Panc1 (cell line): ENCODE results near the gene NWD2. TPM values are rescaled to one million over a fixed set of nuclear protein-coding genes. Genes with fewer than 3 reads are reported as not detected.

ENCODE experiments used
- ATAC-seq: fragments of 200-7000 bp; cut with Tn5 transposase; 2 replicates; pipeline ENCODE4 v1.9.1; 2020; ENCODE audit warnings: mild to moderate bottlenecking, moderate library complexity
- BruUV-seq: library from RNA; stranded (reverse); fragments of 400-500 nt; replicated peaks from 2 replicates; lab custom pipeline; 2021; lab: Mats Ljungman, UMichigan
- CTCF ChIA-PET: fragments of 300-600 bp; sonication (Branson Sonifier 250); formaldehyde crosslinking; loops from one replicate; lab custom pipeline; 2022; ENCODE audit warnings: antibody characterized with exemption; lab: Charles Lee
- POLR2A ChIA-PET: fragments of 300-600 bp; sonication (Branson Sonifier 250); formaldehyde crosslinking; loops from one replicate; lab custom pipeline; 2022; ENCODE audit warnings: antibody characterized with exemption; lab: Charles Lee
- DNase-seq: peaks from one replicate; pipeline ENCODE4 v3.0.0-alpha.2; 2010; ENCODE audit warnings: low read depth, low spot score
- H3K27ac ChIP-seq: 2 replicates; pipeline ENCODE4 v1.5.1; 2011; ENCODE audit warnings: mild to moderate bottlenecking, low read length, inconsistent platforms
- H3K27me3 ChIP-seq: fragments of 200-500 bp; sonication (Bioruptor generic); 2 replicates; pipeline ENCODE4 v1.6.0; 2014; ENCODE audit warnings: low read length, inconsistent platforms; ENCODE audit not compliant: control insufficient read depth, insufficient read depth
- H3K36me3 ChIP-seq: fragments of 200-500 bp; sonication (Bioruptor generic); 2 replicates; pipeline ENCODE4 v1.5.1; 2014; ENCODE audit warnings: inconsistent platforms, mild to moderate bottlenecking, low read length, moderate library complexity; ENCODE audit not compliant: control insufficient read depth, insufficient read depth
- H3K4me1 ChIP-seq: 2 replicates; pipeline ENCODE4 v1.5.1; 2011; ENCODE audit warnings: inconsistent platforms, mild to moderate bottlenecking, low read length, moderate library complexity; ENCODE audit not compliant: control insufficient read depth, insufficient read depth
- H3K4me3 ChIP-seq, 2 experiments: 2 replicates each; pipeline ENCODE4 v1.5.1; 2011 to 2012; ENCODE audit warnings: low read depth in 2 of 2, low read length in 2 of 2, mild to moderate bottlenecking in 2 of 2, inconsistent platforms in 1 of 2, moderate library complexity in 1 of 2
- H3K9me3 ChIP-seq: fragments of 200-500 bp; sonication (Bioruptor generic); 2 replicates; pipeline ENCODE4 v1.5.1; 2014; ENCODE audit warnings: low read depth, mild to moderate bottlenecking, inconsistent platforms, low read length, moderate library complexity; ENCODE audit not compliant: control insufficient read depth, insufficient read depth
- CTCF ChIP-seq: fragments of 450-650 bp; IDR thresholded peaks from 2 replicates; pipeline ENCODE4 v1.5.1; 2017; ENCODE audit warnings: mild to moderate bottlenecking
- POLR2AphosphoS5 ChIP-seq: IDR thresholded peaks from 2 replicates; pipeline ENCODE4 v1.6.1; 2012; ENCODE audit warnings: mild to moderate bottlenecking, low read depth, low read length, moderate library complexity
- REST ChIP-seq, 2 experiments: IDR thresholded peaks; 2 replicates each; pipeline ENCODE4 v1.6.1; 2011 to 2012; ENCODE audit warnings: low read depth in 2 of 2, control low read depth in 1 of 2, low read length in 1 of 2, mild to moderate bottlenecking in 1 of 2, moderate library complexity in 1 of 2; ENCODE audit not compliant: insufficient read depth in 1 of 2
- SIN3A ChIP-seq: IDR thresholded peaks from 2 replicates; pipeline ENCODE4 v1.6.1; 2012; ENCODE audit warnings: low read depth, mild to moderate bottlenecking, low read length, moderate library complexity, borderline replicate concordance; ENCODE audit not compliant: insufficient read depth
- TCF7L2 ChIP-seq: IDR thresholded peaks from 2 replicates; pipeline ENCODE4 v1.6.1; 2011; ENCODE audit warnings: mild to moderate bottlenecking, low read depth, low read length, inconsistent platforms
- in situ Hi-C: cut with HindIII; loops from 2 replicates; pipeline ENCODE4 v1.10.0; 2016; ENCODE audit warnings: low sequenced_read_pairs, low pct_unique_long_range_greater_than_20kb
- intact Hi-C: fragments of 100-400 bp; cut with micrococcal nuclease; formaldehyde crosslinking; loops from one replicate; pipeline ENCODE4 v1.10.0; 2022; ENCODE audit not compliant: unreplicated experiment
- total RNA-seq: library from RNA; stranded (reverse); gene quantifications from one replicate; pipeline ENCODE4 v1.2.1, GENCODE V29; 2021; ENCODE audit not compliant: unreplicated experiment

NWD2 gene
- total RNA-seq, 1 experiment from 2014 or later, result not detected

DNA sequence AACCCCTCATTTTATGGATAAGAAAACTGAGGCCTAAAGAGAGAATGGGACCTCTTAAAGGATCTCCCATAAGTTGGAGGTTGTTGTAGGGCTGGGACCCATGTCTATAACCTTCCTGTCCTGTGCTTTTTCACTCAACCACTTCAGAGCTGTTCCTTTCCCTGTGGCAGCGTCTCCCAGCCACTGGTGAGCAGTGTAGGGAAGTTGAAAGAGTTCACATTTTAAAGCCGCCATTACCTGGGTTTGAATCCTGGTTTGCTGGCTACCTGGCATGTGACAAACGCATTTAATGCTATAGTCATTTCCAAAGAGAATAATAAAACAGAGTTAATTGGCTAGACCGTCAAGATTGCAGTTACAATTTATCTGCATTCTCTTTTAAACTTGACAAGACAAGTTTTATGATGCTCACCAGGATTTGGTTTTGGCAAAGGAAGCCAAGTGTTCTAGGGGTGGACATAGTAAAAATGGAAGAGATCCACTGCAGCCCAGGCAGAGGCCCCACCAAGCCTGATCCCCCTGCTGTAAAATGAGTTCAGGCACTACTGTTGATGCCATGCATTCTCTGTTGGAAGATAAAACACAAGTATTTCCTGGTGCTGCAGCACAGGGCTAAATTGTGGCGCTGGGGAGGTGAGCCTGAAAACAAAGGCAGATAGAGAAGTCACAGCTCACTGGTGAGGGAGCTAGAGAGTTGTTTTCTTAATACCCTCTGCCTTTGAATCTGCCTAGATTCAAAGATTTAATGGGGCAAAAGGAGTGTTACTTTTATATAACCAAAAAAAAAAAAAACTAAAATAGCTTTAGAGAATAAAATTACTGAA, 218.7 kb downstream of the NWD2 start:
- Histone ChIP-seq H3K27me3 (no peaks in the 10 kb centered on the region), H3K4me3 (no peak overlapping the region), H3K4me1 (no peaks in the 10 kb centered on the region), H3K9me3 (no peaks in the 10 kb centered on the region), H3K36me3 (no peaks in the 10 kb centered on the region), H3K27ac (no peak overlapping the region)
- POLR2A ChIA-PET, result no interaction called here
- TF ChIP-seq CTCF, result no peak
- no peak for TF ChIP-seq POLR2AphosphoS5
- TF ChIP-seq SIN3A, result no peak
- TF ChIP-seq REST (IDR thresholded peaks at IDR 0.05; ENCODE audit: insufficient read depth in 1 of 2, low read depth in 2 of 2, low read length in 1 of 2), result no peak
- no peak for TF ChIP-seq TCF7L2
- no TSS peak for BruUV-seq
- intact Hi-C loops, result no loop called here
- CTCF ChIA-PET, result interaction anchor here (0.6 kb wide), 1 partner anchor 31 kb away, joined by 6 read pairs; no protein-coding TSS in a partner anchor
- in situ Hi-C loops, result no loop called here
- DNase-seq (no peak), ATAC-seq (no peak)

GRCh38 chr4:37464373-37465128, 220.0 kb downstream of the NWD2 start:
- no peak overlapping the region for H3K27ac ChIP-seq
- no peak for ATAC-seq
- no peaks in the 10 kb centered on the region for H3K36me3 ChIP-seq
- H3K4me1 ChIP-seq, result no peaks in the 10 kb centered on the region
- in situ Hi-C loops, result no loop called here
- ChIA-PET POLR2A (no interaction called here), CTCF (no interaction called here)
- no peaks in the 10 kb centered on the region for H3K9me3 ChIP-seq
- intact Hi-C loops, result no loop called here
- H3K4me3 ChIP-seq, result no peak overlapping the region
- TF ChIP-seq TCF7L2 (no peak), CTCF (no peak), REST (IDR thresholded peaks at IDR 0.05; ENCODE audit: insufficient read depth in 1 of 2, low read depth in 2 of 2, low read length in 1 of 2) (no peak), POLR2AphosphoS5 (no peak), SIN3A (no peak)
- DNase-seq, result no peak
- no TSS peak for BruUV-seq
- H3K27me3 ChIP-seq, result no peaks in the 10 kb centered on the region
